GM04503 (cell line): ENCODE data around the gene MMP25.

Source experiments
- DNase-seq: peaks from one replicate; pipeline ENCODE4 v3.0.0-alpha.2; 2012; ENCODE audit warnings: low read depth

Gene MMP25

GRCh38 chr16:3095869-3096268, 49.5 kb downstream of the MMP25 start:
- DNase-seq: no peak

- DNase-seq: no peak
Measured at GRCh38 chr16:3096362-3096761, 50.0 kb downstream of the MMP25 start.

GRCh38 chr16:3097266-3097665, 50.9 kb downstream of the MMP25 start:
- DNase-seq: no peak

GRCh38 chr16:3098459-3099394, 52.4 kb downstream of the MMP25 start, which contains the start of gene ZSCAN10:
Gene ZSCAN10, minus strand, starts transcription at chr16:3099294. Its CDS starts 6,357 bp downstream, at chr16:3092937.
- DNase-seq: no peak

- DNase-seq: no peak
Measured at GRCh38 chr16:3099395-3099731, 53.0 kb downstream of the MMP25 start.

- no peak for DNase-seq
Measured at GRCh38 chr16:3099732-3100499, 53.6 kb downstream of the MMP25 start.

- DNase-seq: no peak
Measured at GRCh38 chr16:3101018-3101840, 54.9 kb downstream of the MMP25 start.

- no peak for DNase-seq
Measured at GRCh38 chr16:3101841-3102470, 55.6 kb downstream of the MMP25 start.

- DNase-seq: no peak
Measured at GRCh38 chr16:3106205-3106928, 60.0 kb downstream of the MMP25 start.
